ENCODE results near the gene TJAP1. TPM values are rescaled to one million over a fixed set of nuclear protein-coding genes. Genes with fewer than 3 reads are reported as not detected.
"Not testable (repeated sequence)": the region's sequence is repeated elsewhere in the genome, so short reads cannot be mapped to it uniquely, and the experiment has no call there.

TJAP1 gene
- total RNA-seq, 1 experiment from 2014 or later = 20.4 TPM

- no peak for DNase-seq (ENCODE audit: low spot score)
Measured at GRCh38 chr6:43524483-43524961, 47.2 kb downstream of the TJAP1 start.

DNA sequence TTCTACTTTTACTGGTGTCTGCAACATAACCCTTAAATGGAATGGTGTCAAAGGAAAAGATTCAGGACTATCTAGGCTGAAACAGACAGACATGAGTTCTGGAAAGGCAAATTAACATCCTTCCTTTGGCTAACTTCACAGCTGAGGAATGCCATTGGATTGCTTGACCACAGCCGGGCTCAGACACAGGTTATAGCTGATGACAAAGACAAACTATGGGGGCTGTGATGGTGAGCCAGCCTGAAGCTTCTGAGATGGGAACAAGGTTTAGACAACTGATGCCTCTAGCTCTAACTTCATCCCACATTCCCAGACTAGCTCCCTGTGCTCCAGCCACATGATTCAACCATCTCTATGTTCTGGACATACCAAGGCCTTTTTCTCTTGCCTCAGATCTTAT lies 54.8 kb downstream of the TJAP1 start:
- DNase-seq (ENCODE audit: low spot score) = no peak

GRCh38 chr6:43538986-43539385 lies 61.6 kb downstream of the TJAP1 start:
- DNase-seq (ENCODE audit: low spot score) = not testable (repeated sequence)

GRCh38 chr6:43539409-43539808 lies 62.0 kb downstream of the TJAP1 start:
- not testable (repeated sequence) for DNase-seq (ENCODE audit: low spot score)

DNA sequence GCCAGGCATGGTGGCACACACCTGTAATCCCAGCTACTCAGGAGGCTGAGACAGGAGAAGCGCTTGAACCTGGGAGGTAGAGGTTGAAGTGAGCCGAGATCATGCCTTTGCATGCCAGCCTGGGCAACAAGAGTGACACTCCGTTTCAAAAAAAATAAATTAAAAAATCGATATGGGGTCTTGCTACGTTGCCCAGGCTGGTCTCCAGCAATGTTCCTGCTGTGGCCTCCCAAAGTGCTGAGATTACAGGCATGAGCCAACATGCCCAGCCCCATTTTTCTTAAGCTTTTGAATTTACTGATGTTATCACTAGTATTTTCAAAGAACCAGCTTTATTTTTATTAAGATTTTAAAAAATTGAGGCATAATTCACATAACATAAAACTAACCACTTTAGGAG lies 63.1 kb downstream of the TJAP1 start:
- DNase-seq (ENCODE audit: low spot score) = no peak

- no peak for DNase-seq (ENCODE audit: low spot score)
Measured at GRCh38 chr6:43541774-43542471, 64.6 kb downstream of the TJAP1 start.

DNA sequence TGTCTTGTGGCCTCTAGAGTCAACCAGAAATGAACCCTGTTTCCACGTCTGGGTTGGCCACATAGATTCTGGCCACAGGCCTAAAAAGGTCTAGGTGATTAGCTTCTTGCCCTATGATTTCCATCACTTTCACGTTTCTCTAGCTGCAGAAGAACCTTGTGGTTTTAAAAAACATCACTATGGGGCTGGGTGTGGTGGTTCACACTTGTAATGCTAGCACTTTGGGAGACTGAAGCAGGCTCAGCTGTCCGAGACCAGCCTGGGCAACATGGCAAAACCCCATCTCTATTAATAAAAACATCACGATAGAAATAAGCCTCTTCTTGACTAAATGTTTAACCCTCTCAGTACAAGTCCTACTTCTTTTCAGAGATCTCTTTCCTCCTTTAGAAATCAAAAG lies 67.1 kb downstream of the TJAP1 start:
- DNase-seq (ENCODE audit: low spot score) = no peak

GRCh38 chr6:43547222-43547621 lies 69.9 kb downstream of the TJAP1 start:
- DNase-seq (ENCODE audit: low spot score) = no peak

Small RNA genes within 50 kb of the gene (small RNA-seq; reads per million reads assigned to genes)
- not detected for gene MIR6780B
- gene RF00426 = not detected
- not detected for gene RNU6-1113P

Other genes with a start within 250 kb of the TJAP1 start
- 125 and 130 TPM in 2 replicates for gene DNPH1, start 248.1 kb upstream of the TJAP1 start, total RNA-seq (2014; rRNA removed; shearing (Covaris generic))
- 0.73 and 0.79 TPM in 2 replicates for gene TTBK1, start 234.1 kb upstream of the TJAP1 start, total RNA-seq (2014; rRNA removed; shearing (Covaris generic))
- not detected in 2 replicates for gene SLC22A7, start 179.3 kb upstream of the TJAP1 start, total RNA-seq (2014; rRNA removed; shearing (Covaris generic))
- gene CRIP3, start 168.7 kb upstream of the TJAP1 start, total RNA-seq (2014; rRNA removed; shearing (Covaris generic)) = not detected in 2 replicates
- 4.6 and 4.7 TPM in 2 replicates for gene ZNF318, start 107.9 kb upstream of the TJAP1 start, total RNA-seq (2014; rRNA removed; shearing (Covaris generic))
- 18.6 and 18.8 TPM in 2 replicates for gene ABCC10, start 50.0 kb upstream of the TJAP1 start, total RNA-seq (2014; rRNA removed; shearing (Covaris generic))
- 0.10 and 0.34 TPM in 2 replicates for gene DLK2, start 22.0 kb upstream of the TJAP1 start, total RNA-seq (2014; rRNA removed; shearing (Covaris generic))
- 1.4 and 2.0 TPM in 2 replicates for gene LRRC73, start 32.8 kb downstream of the TJAP1 start, total RNA-seq (2014; rRNA removed; shearing (Covaris generic))
- 92.4 and 102 TPM in 2 replicates for gene YIPF3, start 39.4 kb downstream of the TJAP1 start, total RNA-seq (2014; rRNA removed; shearing (Covaris generic))
- gene POLR1C, start 39.5 kb downstream of the TJAP1 start, total RNA-seq (2014; rRNA removed; shearing (Covaris generic)) = 42.4 and 56.0 TPM in 2 replicates
- 65.9 and 71.0 TPM in 2 replicates for gene XPO5, start 98.5 kb downstream of the TJAP1 start, total RNA-seq (2014; rRNA removed; shearing (Covaris generic))
- gene POLH, start 98.6 kb downstream of the TJAP1 start, total RNA-seq (2014; rRNA removed; shearing (Covaris generic)) = 4.7 and 6.6 TPM in 2 replicates
- gene GTPBP2, start 151.7 kb downstream of the TJAP1 start, total RNA-seq (2014; rRNA removed; shearing (Covaris generic)) = 71.9 and 83.1 TPM in 2 replicates
- 32.1 and 36.8 TPM in 2 replicates for gene MAD2L1BP, start 158.3 kb downstream of the TJAP1 start, total RNA-seq (2014; rRNA removed; shearing (Covaris generic))
- gene RSPH9, start 167.5 kb downstream of the TJAP1 start, total RNA-seq (2014; rRNA removed; shearing (Covaris generic)) = not detected in 2 replicates
- 112 and 125 TPM in 2 replicates for gene MRPS18A, start 210.2 kb downstream of the TJAP1 start, total RNA-seq (2014; rRNA removed; shearing (Covaris generic))

All from HT-29 (cell line).